Stimulated activated CD4-positive, alpha-beta T cell treated with anti-CD3 and anti-CD28 coated beads, Interleukin-2, amount 100 ng/mL, for 48 hours (primary cell): ENCODE data around the gene TRAM2.

Experiments used
- DNase-seq, 2 donors: peaks; one replicate each; pipeline ENCODE4 v3.0.0-alpha.2; 2020

TRAM2 gene

GRCh38 chr6:52577022-52577777 is at the start of gene TRAM2:
TSS of gene TRAM2 (minus strand) at chr6:52577060. CDS start at chr6:52576915, 145 bp downstream.
- peak; percentile 54 to 61 for DNase-seq

- DNase-seq: no peak
These were observed 46.0 kb upstream of the TRAM2 start for GRCh38 chr6:52622810-52623209.

- DNase-seq: no peak
These were observed 44.8 kb upstream of the TRAM2 start for GRCh38 chr6:52621631-52622030.

GRCh38 chr6:52620906-52621190 is 44.0 kb upstream of the TRAM2 start:
- DNase-seq: no peak

GRCh38 chr6:52620055-52620905 is 43.4 kb upstream of the TRAM2 start:
- DNase-seq: no peak

GRCh38 chr6:52617087-52617486 is 40.2 kb upstream of the TRAM2 start:
- DNase-seq: no peak

- DNase-seq: no peak
These were observed 39.3 kb upstream of the TRAM2 start for GRCh38 chr6:52616059-52616690.

- no peak for DNase-seq
These were observed 35.6 kb upstream of the TRAM2 start for GRCh38 chr6:52612336-52613054.

GRCh38 chr6:52611833-52612232 is 35.0 kb upstream of the TRAM2 start:
- no peak for DNase-seq

GRCh38 chr6:52610745-52611355 is 34.0 kb upstream of the TRAM2 start:
- no peak for DNase-seq

- DNase-seq: no peak
These were observed 33.2 kb upstream of the TRAM2 start for GRCh38 chr6:52610011-52610410.

GRCh38 chr6:52605610-52606185 is 28.8 kb upstream of the TRAM2 start:
- DNase-seq: no peak

- DNase-seq: no peak
These were observed 26.3 kb upstream of the TRAM2 start for GRCh38 chr6:52603000-52603795.

- no peak for DNase-seq
These were observed 21.9 kb upstream of the TRAM2 start for GRCh38 chr6:52598824-52599190.

- DNase-seq: peak; percentile 12 to 32
These were observed 21.4 kb upstream of the TRAM2 start for GRCh38 chr6:52598123-52598823.

- DNase-seq: no peak
These were observed 20.9 kb upstream of the TRAM2 start for GRCh38 chr6:52597738-52598122.

GRCh38 chr6:52596371-52597028 is 19.6 kb upstream of the TRAM2 start:
- no peak for DNase-seq

GRCh38 chr6:52595796-52596130 is 18.9 kb upstream of the TRAM2 start:
- no peak for DNase-seq

- no peak for DNase-seq
These were observed 18.3 kb upstream of the TRAM2 start for GRCh38 chr6:52595000-52595795.

- no peak for DNase-seq
These were observed 17.4 kb upstream of the TRAM2 start for GRCh38 chr6:52594221-52594620.
